Spleen (tissue), 11 donors: ENCODE measurements around the gene KCTD8. TPM values are rescaled to one million over a fixed set of nuclear protein-coding genes. Genes with fewer than 3 reads are reported as not detected.

Source experiments
- DNase-seq: peaks from one replicate; pipeline ENCODE4 v3.0.0-alpha.2; 2020
- H3K27ac ChIP-seq, 8 donors: fragments of 200-600 bp; sonication (generic) in 7 of 8; 1 replicate in 4 of 8; 2 replicates in 4 of 8; pipeline versions ENCODE4 v1.5.0 to v1.8.0; 2016 to 2021; ENCODE audit warnings: inconsistent platforms in 4 of 8, mild to moderate bottlenecking in 4 of 8, moderate library complexity in 1 of 8
- H3K27me3 ChIP-seq, 7 donors: fragments of 200-600 bp; sonication (generic) in 6 of 7; replicated peaks in 1 of 7; 1 replicate in 4 of 7; 2 replicates in 3 of 7; pipeline versions ENCODE4 v1.5.0 to v1.8.0; 2016 to 2021; ENCODE audit warnings: inconsistent platforms in 3 of 7, mild to moderate bottlenecking in 1 of 7
- H3K36me3 ChIP-seq, 6 donors: fragments of 200-600 bp; sonication (generic) in 5 of 6; 1 replicate in 4 of 6; 2 replicates in 2 of 6; pipeline versions ENCODE4 v1.5.0 to v1.8.0; 2016 to 2021; ENCODE audit warnings: inconsistent platforms in 2 of 6
- H3K4me1 ChIP-seq, 6 donors: fragments of 200-600 bp; sonication (generic) in 5 of 6; 1 replicate in 3 of 6; 2 replicates in 3 of 6; pipeline versions ENCODE4 v1.5.0 to v1.8.0; 2016 to 2021; ENCODE audit warnings: inconsistent platforms in 3 of 6
- H3K4me3 ChIP-seq, 8 donors: fragments of 200-600 bp; sonication (generic) in 7 of 8; 1 replicate in 4 of 8; 2 replicates in 4 of 8; pipeline versions ENCODE4 v1.5.0 to v1.8.0; 2016 to 2021; ENCODE audit warnings: inconsistent platforms in 4 of 8, mild to moderate bottlenecking in 4 of 8, moderate library complexity in 2 of 8
- H3K9me3 ChIP-seq, 8 donors: fragments of 200-600 bp; sonication (generic) in 7 of 8; 1 replicate in 4 of 8; 2 replicates in 4 of 8; pipeline versions ENCODE4 v1.5.0 to v1.8.0; 2016 to 2021; ENCODE audit warnings: inconsistent platforms in 4 of 8
- POLR2A ChIP-seq, 3 donors: fragments of 450-650 bp; IDR thresholded peaks; one replicate each; pipeline ENCODE4 v1.5.1; 2017; ENCODE audit warnings: antibody characterized with exemption in 3 of 3, mild to moderate bottlenecking in 1 of 3
- POLR2AphosphoS5 ChIP-seq, 3 donors: sonication (generic); formaldehyde crosslinking; IDR thresholded peaks; one replicate each; pipeline ENCODE4 v1.5.1; 2017; ENCODE audit warnings: antibody characterized with exemption in 3 of 3
- WGBS, 5 donors: extraction: QIAGEN DNeasy Blood & Tissue Kit in 3 of 5; methylation state at CpG; one replicate each; pipeline versions ENCODE4 v1.1.5 to v1.1.7; 2013 to 2018; 5-methylcytosine and 5-hydroxymethylcytosine counted together
- intact Hi-C: fragments of 100-400 bp; cut with DNase I; formaldehyde crosslinking; loops from one replicate; pipeline ENCODE4 v1.15.0; 2023; ENCODE audit warnings: low total_unique reads
- polyA plus RNA-seq, 3 donors: library from polyadenylated mRNA; stranded (reverse); fragments of 200-250 nt; gene quantifications; one replicate each; pipeline ENCODE4 v1.2.1, GENCODE V29; 2013
- total RNA-seq, 7 donors: library from RNA; depleted of rRNA in 3 of 7; stranded (reverse); fragments of >200 nt in 3 of 7; fragmentation: NEBNext Ultra II Directional in 4 of 7; extraction: Animal tissue kit (Norgen Biotek cat#: 25700) in 4 of 7; gene quantifications; one replicate each; pipeline versions ENCODE4 v1.1.0 to v1.2.1, GENCODE V29; 2016 to 2021
- TF ChIP-seq, protein P1 (sequence below), 11 experiments: fragments of 200-600 bp in 7 of 11; fragments of 450-650 bp in 4 of 11; sonication (generic) in 4 of 11; IDR thresholded peaks in 8 of 11; conservative IDR thresholded peaks in 3 of 11; 1 replicate in 7 of 11; 2 replicates in 4 of 11; pipeline versions ENCODE4 v1.4.0 to v1.8.0; 2016 to 2021; ENCODE audit warnings: antibody characterized with exemption in 11 of 11, inconsistent platforms in 4 of 11, mild to moderate bottlenecking in 1 of 11
- donor health status: healthy with polysubstance abuse.
- donor health status: DM: no; HTN: no; CAD: no; lungs with moderate emphysema.
- donor health status: DM: no; HTN: no; CAD: no.
- donor health status: Bipolar disorder and iron deficiency.
- donor health status: healthy.
- donor health status: DM: no; HTN: no; CAD: no.
- donor health status: DM: yes; HTN: yes; CAD: no.

Gene KCTD8
- total and polyA plus RNA-seq, 10 donors = 0.30 TPM; not detected in 9

DNA sequence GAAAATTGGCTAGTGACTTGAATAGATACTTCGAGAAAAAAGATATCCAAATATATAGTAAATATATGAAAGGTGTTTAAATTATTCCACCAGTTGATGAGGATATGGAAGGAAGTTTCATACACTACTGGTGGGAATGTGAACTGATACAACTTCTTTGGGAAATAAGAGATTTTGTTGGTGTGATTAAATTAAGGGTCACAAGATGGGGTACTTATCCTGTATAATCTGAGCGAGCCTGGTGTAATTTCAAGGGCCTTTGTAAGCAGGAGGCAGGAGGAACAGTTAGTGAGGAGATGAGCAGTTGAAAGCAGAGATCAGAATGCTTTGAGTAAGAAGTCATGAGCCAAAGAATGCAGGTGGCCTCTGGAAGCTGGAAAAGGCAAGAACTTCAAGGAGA, 192.2 kb downstream of the KCTD8 start:
- no peak overlapping the region for H3K4me3 ChIP-seq
- DNase-seq = no peak
- H3K27me3 ChIP-seq = no peaks in the 10 kb centered on the region
- no peaks in the 10 kb centered on the region for H3K4me1 ChIP-seq
- intact Hi-C loops = no loop called here
- H3K27ac ChIP-seq = no peak overlapping the region
- no peaks in the 10 kb centered on the region for H3K9me3 ChIP-seq
- TF ChIP-seq POLR2A (IDR thresholded peaks at IDR 0.05) (no peak), POLR2AphosphoS5 (IDR thresholded peaks at IDR 0.05) (no peak)
- 60 to 75% (median 71%) methylated on average over 2 of the region's 2 CpGs for WGBS, 5 donors
- no peaks in the 10 kb centered on the region for H3K36me3 ChIP-seq

DNA sequence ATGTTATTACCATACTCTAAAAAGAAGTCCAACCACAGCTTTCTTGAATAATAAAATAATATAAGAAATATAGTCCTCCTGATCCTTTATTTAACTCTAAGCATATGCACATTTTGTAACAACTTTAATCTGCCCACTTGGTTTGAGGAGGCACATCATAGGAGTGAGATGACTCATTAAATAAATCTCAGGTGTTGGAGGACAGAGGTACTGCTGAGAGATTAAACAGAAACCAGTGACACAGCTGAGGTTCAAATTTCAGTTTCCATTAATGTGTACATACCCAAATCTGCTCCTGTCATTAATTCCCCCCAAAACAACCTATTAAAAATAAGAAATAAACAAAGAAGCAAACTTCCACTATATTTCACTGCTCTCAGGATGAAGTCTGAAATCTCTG, 211.0 kb downstream of the KCTD8 start:
- no peak for DNase-seq
- intact Hi-C loops = no loop called here
- Histone ChIP-seq H3K4me1 (no peaks in the 10 kb centered on the region), H3K27ac (no peak overlapping the region), H3K9me3 (peaks cover 0 to 3% (median 0%) of the 10 kb centered on the region in 8 donors), H3K27me3 (no peaks in the 10 kb centered on the region), H3K4me3 (no peak overlapping the region), H3K36me3 (no peaks in the 10 kb centered on the region)
- no peak for TF ChIP-seq POLR2AphosphoS5 (IDR thresholded peaks at IDR 0.05)
- TF ChIP-seq, protein P1, sequence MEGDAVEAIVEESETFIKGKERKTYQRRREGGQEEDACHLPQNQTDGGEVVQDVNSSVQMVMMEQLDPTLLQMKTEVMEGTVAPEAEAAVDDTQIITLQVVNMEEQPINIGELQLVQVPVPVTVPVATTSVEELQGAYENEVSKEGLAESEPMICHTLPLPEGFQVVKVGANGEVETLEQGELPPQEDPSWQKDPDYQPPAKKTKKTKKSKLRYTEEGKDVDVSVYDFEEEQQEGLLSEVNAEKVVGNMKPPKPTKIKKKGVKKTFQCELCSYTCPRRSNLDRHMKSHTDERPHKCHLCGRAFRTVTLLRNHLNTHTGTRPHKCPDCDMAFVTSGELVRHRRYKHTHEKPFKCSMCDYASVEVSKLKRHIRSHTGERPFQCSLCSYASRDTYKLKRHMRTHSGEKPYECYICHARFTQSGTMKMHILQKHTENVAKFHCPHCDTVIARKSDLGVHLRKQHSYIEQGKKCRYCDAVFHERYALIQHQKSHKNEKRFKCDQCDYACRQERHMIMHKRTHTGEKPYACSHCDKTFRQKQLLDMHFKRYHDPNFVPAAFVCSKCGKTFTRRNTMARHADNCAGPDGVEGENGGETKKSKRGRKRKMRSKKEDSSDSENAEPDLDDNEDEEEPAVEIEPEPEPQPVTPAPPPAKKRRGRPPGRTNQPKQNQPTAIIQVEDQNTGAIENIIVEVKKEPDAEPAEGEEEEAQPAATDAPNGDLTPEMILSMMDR (IDR thresholded peaks at IDR 0.05 in 8 of 11, conservative IDR thresholded peaks at IDR 0.05 in 3 of 11) = no peak
- no peak for TF ChIP-seq POLR2A (IDR thresholded peaks at IDR 0.05)

DNA sequence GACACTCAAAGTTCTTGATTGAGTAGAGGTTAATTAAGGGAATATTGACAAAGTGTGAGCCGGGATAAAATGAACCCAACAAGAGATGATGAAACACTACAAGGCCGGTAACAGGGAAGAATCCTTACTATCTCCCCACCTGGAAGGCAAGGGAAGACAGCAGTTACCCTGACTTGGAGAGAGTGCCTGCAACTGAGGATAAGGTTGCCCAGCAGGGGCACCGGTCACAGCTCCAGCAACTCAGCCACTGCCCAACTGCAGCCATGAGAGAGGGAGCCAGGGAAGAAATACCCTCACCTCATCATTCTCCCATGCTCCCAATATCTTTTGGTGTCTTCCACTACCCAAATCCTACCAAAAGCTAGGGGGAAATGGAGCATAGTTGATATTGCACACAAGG, 212.7 kb downstream of the KCTD8 start:
- DNase-seq = no peak

DNA sequence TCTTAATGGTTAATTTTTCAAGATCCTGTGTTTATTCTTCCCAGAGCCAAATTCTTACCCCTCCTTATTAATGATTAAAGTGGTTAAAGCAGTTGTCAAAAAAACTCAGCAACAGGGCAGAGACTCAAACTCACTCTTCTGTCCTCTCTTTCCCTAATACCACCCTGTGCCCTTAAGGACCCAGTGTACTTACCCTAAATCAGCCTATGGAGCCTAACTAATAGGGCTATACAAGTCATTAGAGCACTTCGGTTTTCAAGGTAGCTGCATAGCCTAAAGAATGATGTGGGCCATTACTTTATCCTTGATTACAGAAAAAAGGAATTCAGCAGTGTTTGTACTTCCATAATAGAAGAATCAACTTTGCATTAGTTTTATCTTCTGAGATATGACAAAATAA, 216.3 kb downstream of the KCTD8 start:
- H3K27me3 ChIP-seq = no peaks in the 10 kb centered on the region
- no peaks in the 10 kb centered on the region for H3K4me1 ChIP-seq
- H3K36me3 ChIP-seq = no peaks in the 10 kb centered on the region
- DNase-seq = no peak
- H3K9me3 ChIP-seq = peaks cover 0 to 6% (median 0%) of the 10 kb centered on the region in 8 donors
- 43 to 73% (median 52%) methylated on average over 1 of the region's 1 CpG for WGBS, 5 donors
- intact Hi-C loops = no loop called here
- TF ChIP-seq, protein P1 (IDR thresholded peaks at IDR 0.05 in 8 of 11, conservative IDR thresholded peaks at IDR 0.05 in 3 of 11) = no peak
- TF ChIP-seq POLR2A (IDR thresholded peaks at IDR 0.05) (no peak), POLR2AphosphoS5 (IDR thresholded peaks at IDR 0.05) (no peak)
- H3K4me3 ChIP-seq = no peak overlapping the region
- no peak overlapping the region for H3K27ac ChIP-seq

More for the DNA sequence above, 212.7 kb downstream of the KCTD8 start:
- Histone ChIP-seq H3K27me3 (no peaks in the 10 kb centered on the region), H3K4me3 (no peak overlapping the region), H3K4me1 (no peaks in the 10 kb centered on the region), H3K9me3 (peaks cover 0 to 3% (median 0%) of the 10 kb centered on the region in 8 donors), H3K36me3 (no peaks in the 10 kb centered on the region), H3K27ac (no peak overlapping the region)
- TF ChIP-seq POLR2AphosphoS5 (IDR thresholded peaks at IDR 0.05) (no peak), POLR2A (IDR thresholded peaks at IDR 0.05) (no peak)
- TF ChIP-seq, protein P1 (IDR thresholded peaks at IDR 0.05 in 8 of 11, conservative IDR thresholded peaks at IDR 0.05 in 3 of 11) = no peak
- 84 to 93% (median 88%) methylated on average over 3 of the region's 3 CpGs for WGBS, 5 donors
- intact Hi-C loops = no loop called here

DNA sequence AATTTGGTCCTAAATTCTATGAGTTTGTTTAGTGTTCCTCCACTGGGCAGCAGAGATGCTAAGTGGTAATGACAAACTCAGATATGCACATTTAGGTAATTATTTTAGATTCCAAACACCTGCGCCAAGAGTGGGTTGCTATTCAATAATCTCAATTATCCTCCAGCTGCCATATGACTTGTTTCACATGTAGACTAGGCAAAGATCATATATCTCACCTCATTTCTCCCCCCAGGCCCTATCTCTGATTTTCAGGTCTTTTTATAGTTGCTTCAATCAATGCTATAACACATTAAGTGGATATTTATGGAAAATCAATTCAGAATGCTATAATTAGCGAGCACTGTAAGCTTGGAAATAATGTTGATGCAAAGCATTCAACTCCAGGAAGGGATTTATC, 217.6 kb downstream of the KCTD8 start:
- H3K9me3 ChIP-seq = peaks cover 0 to 10% (median 0%) of the 10 kb centered on the region in 8 donors
- DNase-seq = no peak
- TF ChIP-seq POLR2A (IDR thresholded peaks at IDR 0.05) (no peak), POLR2AphosphoS5 (IDR thresholded peaks at IDR 0.05) (no peak)
- TF ChIP-seq, protein P1 (IDR thresholded peaks at IDR 0.05 in 8 of 11, conservative IDR thresholded peaks at IDR 0.05 in 3 of 11) = no peak
- WGBS, 5 donors = 79 to 87% (median 81%) methylated on average over 2 of the region's 2 CpGs
- H3K27me3 ChIP-seq = no peaks in the 10 kb centered on the region
- H3K27ac ChIP-seq = no peak overlapping the region
- no peak overlapping the region for H3K4me3 ChIP-seq
- intact Hi-C loops = no loop called here
- H3K36me3 ChIP-seq = no peaks in the 10 kb centered on the region
- H3K4me1 ChIP-seq = no peaks in the 10 kb centered on the region
